OCI-LY1 (cell line): ENCODE measurements around the gene ORMDL3.

Experiments used
- H2AFZ ChIP-seq: fragments of 200-600 bp; sonication (generic), shearing (Covaris generic); 2 replicates; pipeline ENCODE4 v1.6.0; 2014; ENCODE audit warnings: antibody characterized with exemption, mild to moderate bottlenecking, low read length
- H3F3A ChIP-seq: fragments of 200-600 bp; sonication (generic), shearing (Covaris generic); 2 replicates; pipeline ENCODE4 v1.6.0; 2014; ENCODE audit warnings: mild to moderate bottlenecking, antibody characterized with exemption, low read length, moderate library complexity; ENCODE audit not compliant: insufficient read depth
- H3K27ac ChIP-seq: fragments of 200-600 bp; sonication (generic); 2 replicates; pipeline ENCODE4 v1.5.1; 2014; ENCODE audit warnings: low read length, mixed run types, mild to moderate bottlenecking, low read depth; ENCODE audit not compliant: poor library complexity, severe bottlenecking
- H3K27me3 ChIP-seq: fragments of 200-600 bp; sonication (generic); 2 replicates; pipeline ENCODE4 v1.6.0; 2014; ENCODE audit warnings: antibody characterized with exemption, mild to moderate bottlenecking, low read length, moderate library complexity; ENCODE audit not compliant: insufficient read depth
- H3K36me3 ChIP-seq: fragments of 200-600 bp; sonication (generic); 2 replicates; pipeline ENCODE4 v1.6.1; 2014; ENCODE audit warnings: mild to moderate bottlenecking, antibody characterized with exemption, low read length, moderate library complexity, mixed read lengths; ENCODE audit not compliant: insufficient read depth
- H3K4me1 ChIP-seq: fragments of 200-600 bp; sonication (generic); 2 replicates; pipeline ENCODE4 v1.5.1; 2014; ENCODE audit warnings: mild to moderate bottlenecking, low read length, moderate library complexity; ENCODE audit not compliant: insufficient read depth, severe bottlenecking
- H3K4me2 ChIP-seq: fragments of 200-600 bp; sonication (generic), shearing (Covaris generic); 2 replicates; pipeline ENCODE4 v1.6.1; 2014; ENCODE audit warnings: low read length
- H3K4me3 ChIP-seq: fragments of 200-600 bp; sonication (generic); 2 replicates; pipeline ENCODE4 v1.5.1; 2014; ENCODE audit warnings: low read length, low read depth, mild to moderate bottlenecking, mixed read lengths; ENCODE audit not compliant: poor library complexity, severe bottlenecking
- H3K79me2 ChIP-seq: fragments of 200-600 bp; shearing (Covaris generic); 2 replicates; pipeline ENCODE4 v1.6.1; 2016; ENCODE audit warnings: mixed run types, low read length, mixed read lengths; ENCODE audit not compliant: insufficient read depth
- H3K9ac ChIP-seq: fragments of 200-600 bp; sonication (generic), shearing (Covaris generic); 2 replicates; pipeline ENCODE4 v1.6.1; 2014; ENCODE audit warnings: mild to moderate bottlenecking, low read length, mixed read lengths
- H3K9me2 ChIP-seq: fragments of 200-600 bp; sonication (generic), shearing (Covaris generic); 2 replicates; pipeline ENCODE4 v1.6.1; 2014; ENCODE audit warnings: low read depth, mild to moderate bottlenecking, low read length, mixed read lengths
- H3K9me3 ChIP-seq: fragments of 200-600 bp; shearing (Covaris generic); 2 replicates; pipeline ENCODE4 v1.6.1; 2014; ENCODE audit warnings: low read length, mixed read lengths
- H4K20me1 ChIP-seq: fragments of 200-600 bp; sonication (generic), shearing (Covaris generic); 2 replicates; pipeline ENCODE4 v1.6.0; 2016; ENCODE audit warnings: mild to moderate bottlenecking, low read length; ENCODE audit not compliant: insufficient read depth
- CTCF ChIP-seq: fragments of 200-600 bp; sonication (generic), shearing (Covaris generic); IDR thresholded peaks from 2 replicates; pipeline ENCODE4 v1.5.1; 2017; ENCODE audit warnings: mild to moderate bottlenecking, antibody characterized with exemption, low read length, moderate library complexity, mixed read lengths
- EZH2 ChIP-seq: fragments of 200-600 bp; sonication (generic), shearing (Covaris generic); IDR thresholded peaks from 2 replicates; pipeline ENCODE4 v1.8.0; 2017; ENCODE audit warnings: borderline replicate concordance, mixed run types, mild to moderate bottlenecking, antibody characterized with exemption, low read length, moderate library complexity, mixed read lengths

ORMDL3 gene

GRCh38 chr17:39953471-39953888 is 26.1 kb upstream of the ORMDL3 start:
- Histone ChIP-seq H3K9me3 (no peaks in the 10 kb centered on the region), H3K27me3 (no peaks in the 10 kb centered on the region), H4K20me1 (no peaks in the 10 kb centered on the region), H2AFZ (no peak overlapping the region), H3K9ac (peak overlapping the region; percentile 66), H3K4me2 (peak overlapping the region; percentile 74), H3F3A (no peaks in the 10 kb centered on the region), H3K9me2 (no peaks in the 10 kb centered on the region), H3K36me3 (no peaks in the 10 kb centered on the region), H3K4me1 (peaks cover 21% of the 10 kb centered on the region), H3K79me2 (no peaks in the 10 kb centered on the region), H3K4me3 (peak overlapping the region; percentile 63), H3K27ac (peak overlapping the region; percentile 14)
- TF ChIP-seq CTCF (no peak), EZH2 (no peak)

GRCh38 chr17:39952680-39953470 is 25.5 kb upstream of the ORMDL3 start:
- peak overlapping the region; percentile 63 for H3K4me3 ChIP-seq
- H4K20me1 ChIP-seq, result no peaks in the 10 kb centered on the region
- H3K27me3 ChIP-seq, result no peaks in the 10 kb centered on the region
- peak overlapping the region; percentile 14 for H3K27ac ChIP-seq
- no peaks in the 10 kb centered on the region for H3K9me2 ChIP-seq
- H3K36me3 ChIP-seq, result no peaks in the 10 kb centered on the region
- no peak overlapping the region for H2AFZ ChIP-seq
- peak overlapping the region; percentile 66; the same call in 1 of the 2 replicates for H3K9ac ChIP-seq
- H3K9me3 ChIP-seq, result no peaks in the 10 kb centered on the region
- H3F3A ChIP-seq, result no peaks in the 10 kb centered on the region
- peak overlapping the region; percentile 74 for H3K4me2 ChIP-seq
- H3K79me2 ChIP-seq, result no peaks in the 10 kb centered on the region
- no peak for TF ChIP-seq CTCF
- TF ChIP-seq EZH2, result no peak
- peaks cover 25% of the 10 kb centered on the region for H3K4me1 ChIP-seq

GRCh38 chr17:39951924-39952679 is 24.7 kb upstream of the ORMDL3 start:
- Histone ChIP-seq H3K9me2 (no peaks in the 10 kb centered on the region), H3K27me3 (no peaks in the 10 kb centered on the region), H3K27ac (no peak overlapping the region), H3K4me2 (peak overlapping the region; percentile 68), H3K9me3 (no peaks in the 10 kb centered on the region), H3K36me3 (no peaks in the 10 kb centered on the region), H3F3A (no peaks in the 10 kb centered on the region), H3K4me3 (peak overlapping the region; percentile 54), H3K4me1 (peaks cover 25% of the 10 kb centered on the region), H3K79me2 (no peaks in the 10 kb centered on the region), H4K20me1 (no peaks in the 10 kb centered on the region), H2AFZ (no peak overlapping the region), H3K9ac (peak overlapping the region; percentile 46; the same call in 1 of the 2 replicates)
- TF ChIP-seq EZH2 (no peak), CTCF (no peak)
